Measurements from ENCODE around the gene CEACAM18. TPM values are rescaled to one million over a fixed set of nuclear protein-coding genes. Genes with fewer than 3 reads are reported as not detected.

CEACAM18 gene
- total and polyA plus RNA-seq, 7 experiments from 2014 or later, result not detected

DNA sequence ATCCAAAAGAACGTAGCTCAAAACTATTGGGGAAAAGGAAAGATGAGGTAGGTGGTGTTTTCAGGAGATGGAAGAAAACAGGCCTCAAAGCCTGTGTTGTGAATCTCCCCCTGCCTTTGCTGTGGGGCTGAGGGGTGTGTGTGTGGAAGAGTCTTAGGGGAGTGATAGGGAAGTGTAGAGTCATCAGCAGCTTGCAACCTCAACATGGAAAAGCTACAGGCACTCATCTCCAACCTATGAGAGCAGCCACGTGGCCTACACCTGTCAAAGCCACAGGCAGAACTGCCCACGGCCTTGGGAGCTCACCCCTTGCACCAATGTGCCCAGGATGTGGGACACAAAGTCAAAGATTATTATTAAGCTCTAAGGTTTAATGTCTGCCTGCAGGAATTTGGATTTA lies 27.6 kb downstream of the CEACAM18 start:
- ATAC-seq (no peak), DNase-seq (no peak)
- intact Hi-C loops (cut with micrococcal nuclease), result no loop called here
- Histone ChIP-seq H3K36me3 (ENCODE audit: control insufficient read depth in 2 of 3, insufficient read depth in 3 of 3, low read length in 3 of 3) (no peaks in the 10 kb centered on the region), H3K4me1 (ENCODE audit: control insufficient read depth in 2 of 2, insufficient read depth in 2 of 2, low read length in 2 of 2) (peaks cover 0 to 7% of the 10 kb centered on the region in 2 donors), H3K4me3 (ENCODE audit: low read length) (no peak overlapping the region), H3K27ac (ENCODE audit: low read depth, low read length) (no peak overlapping the region), H3K9me3 (ENCODE audit: control insufficient read depth in 2 of 3, low read length in 3 of 3) (peaks cover 0 to 7% (median 0%) of the 10 kb centered on the region in 3 experiments), H3K27me3 (ENCODE audit: control insufficient read depth in 2 of 2, insufficient read depth in 2 of 2, low read length in 2 of 2) (no peaks in the 10 kb centered on the region)
- H3K27me3 Mint-ChIP-seq, result peaks cover 3 to 14% (median 4%) of the 10 kb centered on the region in 5 donors
- ChIA-PET POLR2A (no interaction called here), CTCF (no interaction called here)
- H3K36me3 Mint-ChIP-seq, result peaks cover 0 to 10% (median 6%) of the 10 kb centered on the region in 5 donors
- H3K9me3 Mint-ChIP-seq, result peaks cover 4 to 16% (median 8%) of the 10 kb centered on the region in 11 donors
- H3K4me1 Mint-ChIP-seq, result peaks cover 0 to 21% (median 6%) of the 10 kb centered on the region in 7 donors
- H3K4me3 Mint-ChIP-seq, result no peak overlapping the region
- H3K27ac Mint-ChIP-seq, result no peak overlapping the region

- Mint-ChIP-seq H3K36me3 (peaks cover 0 to 10% (median 5%) of the 10 kb centered on the region in 5 donors), H3K27ac (no peak overlapping the region), H3K9me3 (peaks cover 4 to 16% (median 8%) of the 10 kb centered on the region in 11 donors), H3K27me3 (peaks cover 8 to 16% (median 14%) of the 10 kb centered on the region in 5 donors), H3K4me3 (no peak overlapping the region), H3K4me1 (peaks cover 0 to 9% (median 0%) of the 10 kb centered on the region in 7 donors)
- DNase-seq (no peak), ATAC-seq (no peak)
- no peak overlapping the region for H3K4me3 ChIP-seq (ENCODE audit: low read length)
- POLR2A ChIA-PET, result no interaction called here
- no peaks in the 10 kb centered on the region for H3K36me3 ChIP-seq (ENCODE audit: control insufficient read depth in 2 of 3, insufficient read depth in 3 of 3, low read length in 3 of 3)
- CTCF ChIA-PET, result interaction anchor here (0.8 kb wide), 1 partner anchor 8 kb away, joined by 3 read pairs; no protein-coding TSS in a partner anchor
- no peaks in the 10 kb centered on the region for H3K4me1 ChIP-seq (ENCODE audit: control insufficient read depth in 2 of 2, insufficient read depth in 2 of 2, low read length in 2 of 2)
- H3K9me3 ChIP-seq (ENCODE audit: control insufficient read depth in 2 of 3, low read length in 3 of 3), result peaks cover 0 to 7% (median 0%) of the 10 kb centered on the region in 3 experiments
- intact Hi-C loops (cut with micrococcal nuclease), result no loop called here
- no peaks in the 10 kb centered on the region for H3K27me3 ChIP-seq (ENCODE audit: control insufficient read depth in 2 of 2, insufficient read depth in 2 of 2, low read length in 2 of 2)
- no peak overlapping the region for H3K27ac ChIP-seq (ENCODE audit: low read depth, low read length)
Observed at GRCh38 chr19:51507192-51507591, 28.9 kb downstream of the CEACAM18 start.

GRCh38 chr19:51507640-51508058 lies 29.3 kb downstream of the CEACAM18 start:
- H3K9me3 ChIP-seq (ENCODE audit: control insufficient read depth in 2 of 3, low read length in 3 of 3), result peaks cover 0 to 7% (median 0%) of the 10 kb centered on the region in 3 experiments
- intact Hi-C loops (cut with micrococcal nuclease), result no loop called here
- H3K4me1 Mint-ChIP-seq, result peaks cover 0 to 6% (median 0%) of the 10 kb centered on the region in 7 donors
- no peaks in the 10 kb centered on the region for H3K36me3 ChIP-seq (ENCODE audit: control insufficient read depth in 2 of 3, insufficient read depth in 3 of 3, low read length in 3 of 3)
- CTCF ChIA-PET, result interaction anchor here (0.8 kb wide), 1 partner anchor 8 kb away, joined by 3 read pairs; no protein-coding TSS in a partner anchor
- ATAC-seq (no peak), DNase-seq (no peak)
- peaks cover 12 to 17% (median 16%) of the 10 kb centered on the region in 5 donors for H3K27me3 Mint-ChIP-seq
- no peak overlapping the region for H3K27ac ChIP-seq (ENCODE audit: low read depth, low read length)
- H3K9me3 Mint-ChIP-seq, result peaks cover 4 to 16% (median 8%) of the 10 kb centered on the region in 11 donors
- no peak overlapping the region for H3K27ac Mint-ChIP-seq
- POLR2A ChIA-PET, result no interaction called here
- peaks cover 0 to 10% (median 4%) of the 10 kb centered on the region in 5 donors for H3K36me3 Mint-ChIP-seq
- H3K4me3 Mint-ChIP-seq, result no peak overlapping the region
- no peak overlapping the region for H3K4me3 ChIP-seq (ENCODE audit: low read length)
- H3K4me1 ChIP-seq (ENCODE audit: control insufficient read depth in 2 of 2, insufficient read depth in 2 of 2, low read length in 2 of 2), result no peaks in the 10 kb centered on the region
- no peaks in the 10 kb centered on the region for H3K27me3 ChIP-seq (ENCODE audit: control insufficient read depth in 2 of 2, insufficient read depth in 2 of 2, low read length in 2 of 2)

DNA sequence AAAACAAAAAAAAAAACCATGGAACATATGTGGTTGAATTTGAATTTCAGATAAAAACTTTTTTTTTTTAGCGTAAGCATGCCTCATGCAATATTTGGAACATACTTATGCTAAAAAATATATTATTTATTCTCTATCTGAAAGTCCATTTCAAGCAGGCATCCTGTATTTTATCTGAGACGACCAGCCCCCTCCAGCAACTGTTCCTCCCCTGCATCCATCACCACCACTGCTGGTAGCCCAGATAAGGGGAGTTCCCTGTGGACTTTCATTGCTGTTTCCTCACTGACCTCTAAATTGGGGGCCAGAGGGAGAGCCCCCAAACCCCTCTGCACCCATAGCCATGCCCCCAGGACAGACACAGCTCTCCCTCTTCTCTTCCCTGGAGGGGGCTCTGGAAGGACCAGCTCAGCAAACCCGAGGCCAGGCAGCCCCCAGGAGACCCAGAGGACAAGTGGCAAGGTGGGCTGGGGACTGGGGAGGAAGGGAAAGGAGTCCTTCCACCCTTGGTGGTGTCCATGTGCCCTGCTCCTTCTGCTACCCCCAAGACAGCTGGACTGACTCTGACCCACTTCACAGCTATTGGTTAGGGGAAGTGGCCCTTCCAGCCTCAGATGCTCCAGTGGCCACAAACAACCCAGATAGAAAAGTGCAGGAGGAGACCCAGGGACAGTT lies 29.9 kb downstream of the CEACAM18 start:
- Mint-ChIP-seq H3K27me3 (peaks cover 16 to 20% (median 17%) of the 10 kb centered on the region in 5 donors), H3K4me3 (no peak overlapping the region), H3K4me1 (peaks cover 0 to 2% (median 0%) of the 10 kb centered on the region in 7 donors), H3K9me3 (peaks cover 3 to 15% (median 8%) of the 10 kb centered on the region in 11 donors), H3K27ac (no peak overlapping the region), H3K36me3 (peaks cover 0 to 10% (median 4%) of the 10 kb centered on the region in 5 donors)
- no peaks in the 10 kb centered on the region for H3K36me3 ChIP-seq (ENCODE audit: control insufficient read depth in 2 of 3, insufficient read depth in 3 of 3, low read length in 3 of 3)
- no peak overlapping the region for H3K4me3 ChIP-seq (ENCODE audit: low read length)
- no peak for ATAC-seq
- no peaks in the 10 kb centered on the region for H3K4me1 ChIP-seq (ENCODE audit: control insufficient read depth in 2 of 2, insufficient read depth in 2 of 2, low read length in 2 of 2)
- no peaks in the 10 kb centered on the region for H3K27me3 ChIP-seq (ENCODE audit: control insufficient read depth in 2 of 2, insufficient read depth in 2 of 2, low read length in 2 of 2)
- no peak for DNase-seq
- ChIA-PET POLR2A (no interaction called here), CTCF (interaction anchor here (0.5 kb wide), 1 partner anchor 152 kb away, joined by 3 read pairs; no protein-coding TSS in a partner anchor)
- intact Hi-C loops (cut with micrococcal nuclease), result no loop called here
- no peak overlapping the region for H3K27ac ChIP-seq (ENCODE audit: low read depth, low read length)
- peaks cover 0 to 7% (median 0%) of the 10 kb centered on the region in 3 experiments for H3K9me3 ChIP-seq (ENCODE audit: control insufficient read depth in 2 of 3, low read length in 3 of 3)

DNA sequence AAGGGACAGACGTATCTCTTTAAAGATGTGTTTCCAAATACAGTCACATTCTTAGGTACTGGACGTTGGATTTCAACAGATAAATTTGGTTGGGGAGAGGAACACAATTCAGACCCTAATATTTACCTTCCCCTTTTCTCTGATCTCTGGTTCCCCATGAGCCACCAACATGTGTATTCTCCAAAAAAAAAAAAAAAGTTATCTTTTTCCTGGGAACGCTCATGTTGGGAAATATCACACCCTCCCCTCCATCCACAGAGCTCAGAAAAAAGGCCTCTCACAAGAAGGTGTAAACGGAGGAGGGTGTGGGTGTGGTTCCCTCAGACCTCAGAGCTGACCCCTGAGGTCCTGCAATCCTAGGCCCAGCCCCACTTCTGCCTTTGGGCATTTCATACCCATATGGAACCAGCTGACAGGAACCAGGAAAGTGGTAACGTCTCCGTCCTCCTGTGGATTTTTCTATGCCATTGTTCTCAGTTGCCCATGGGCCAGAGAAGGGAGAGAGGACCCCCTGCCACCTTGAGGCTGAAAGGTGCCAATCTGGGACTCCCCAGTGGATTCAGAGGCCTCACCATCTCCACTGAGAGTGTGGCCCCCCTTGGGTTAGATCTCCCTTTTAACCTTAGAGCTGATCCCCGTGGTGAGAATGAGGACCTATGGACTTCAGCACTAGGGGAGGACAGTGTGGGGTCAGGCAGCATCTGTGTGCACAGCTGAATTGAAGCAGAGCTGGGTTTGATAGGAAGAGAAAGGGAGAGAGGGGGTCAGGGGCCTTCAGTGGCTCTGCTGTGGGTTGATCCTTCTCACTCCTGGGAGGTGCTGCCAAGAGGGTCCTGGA lies 31.7 kb downstream of the CEACAM18 start:
- intact Hi-C loops (cut with micrococcal nuclease), result no loop called here
- no peaks in the 10 kb centered on the region for H3K36me3 Mint-ChIP-seq
- no peak for ATAC-seq
- H3K4me3 Mint-ChIP-seq, result no peak overlapping the region
- H3K4me3 ChIP-seq (ENCODE audit: low read length), result no peak overlapping the region
- peaks cover 0 to 2% (median 0%) of the 10 kb centered on the region in 11 donors for H3K9me3 Mint-ChIP-seq
- no peak overlapping the region for H3K27ac Mint-ChIP-seq
- H3K27me3 ChIP-seq (ENCODE audit: control insufficient read depth in 2 of 2, insufficient read depth in 2 of 2, low read length in 2 of 2), result no peaks in the 10 kb centered on the region
- H3K36me3 ChIP-seq (ENCODE audit: control insufficient read depth in 2 of 3, insufficient read depth in 3 of 3, low read length in 3 of 3), result no peaks in the 10 kb centered on the region
- no peaks in the 10 kb centered on the region for H3K4me1 ChIP-seq (ENCODE audit: control insufficient read depth in 2 of 2, insufficient read depth in 2 of 2, low read length in 2 of 2)
- ChIA-PET POLR2A (no interaction called here), CTCF (interaction anchor here (0.7 kb wide), 1 partner anchor 84 kb away, joined by 3 read pairs; no protein-coding TSS in a partner anchor)
- H3K27ac ChIP-seq (ENCODE audit: low read depth, low read length), result no peak overlapping the region
- H3K27me3 Mint-ChIP-seq, result peaks cover 16 to 27% (median 17%) of the 10 kb centered on the region in 5 donors
- DNase-seq, result no peak
- H3K4me1 Mint-ChIP-seq, result peaks cover 0 to 2% (median 0%) of the 10 kb centered on the region in 7 donors
- H3K9me3 ChIP-seq (ENCODE audit: control insufficient read depth in 2 of 3, low read length in 3 of 3), result no peaks in the 10 kb centered on the region

DNA sequence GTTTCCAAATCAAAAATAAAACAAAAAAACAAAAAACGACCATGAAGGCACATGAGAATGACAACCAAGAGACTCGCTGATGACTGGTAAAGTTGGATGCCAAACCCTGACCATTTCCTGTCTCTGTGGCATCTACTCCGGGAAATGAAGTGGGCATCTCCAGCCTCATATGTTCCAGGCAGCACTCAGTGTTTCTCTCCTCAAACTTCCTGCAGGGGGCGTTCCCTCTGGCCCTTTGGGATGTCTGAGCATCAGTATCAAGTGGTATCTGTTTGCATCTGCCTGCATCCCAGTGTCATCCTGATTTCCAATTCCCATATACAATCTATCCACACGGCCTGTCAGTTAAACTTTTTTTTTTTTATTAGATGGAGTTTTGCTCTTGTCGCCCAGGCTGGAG lies 33.0 kb downstream of the CEACAM18 start:
- H3K27me3 Mint-ChIP-seq, result peaks cover 16 to 32% (median 19%) of the 10 kb centered on the region in 5 donors

More for the DNA sequence above, 33.0 kb downstream of the CEACAM18 start:
- Histone ChIP-seq H3K4me3 (ENCODE audit: low read length) (no peak overlapping the region), H3K9me3 (ENCODE audit: control insufficient read depth in 2 of 3, low read length in 3 of 3) (no peaks in the 10 kb centered on the region), H3K27ac (ENCODE audit: low read depth, low read length) (no peak overlapping the region), H3K27me3 (ENCODE audit: control insufficient read depth in 2 of 2, insufficient read depth in 2 of 2, low read length in 2 of 2) (no peaks in the 10 kb centered on the region), H3K4me1 (ENCODE audit: control insufficient read depth in 2 of 2, insufficient read depth in 2 of 2, low read length in 2 of 2) (no peaks in the 10 kb centered on the region), H3K36me3 (ENCODE audit: control insufficient read depth in 2 of 3, insufficient read depth in 3 of 3, low read length in 3 of 3) (no peaks in the 10 kb centered on the region)
- intact Hi-C loops (cut with micrococcal nuclease), result no loop called here
- POLR2A ChIA-PET, result no interaction called here
- Mint-ChIP-seq H3K9me3 (peaks cover 0 to 2% (median 0%) of the 10 kb centered on the region in 11 donors), H3K4me1 (peaks cover 0 to 2% (median 0%) of the 10 kb centered on the region in 7 donors), H3K27ac (no peak overlapping the region), H3K36me3 (no peaks in the 10 kb centered on the region), H3K4me3 (no peak overlapping the region)
- ATAC-seq (no peak), DNase-seq (no peak)
- CTCF ChIA-PET, result no interaction called here
